RWPE1 (cell line): ENCODE data around the gene CYB5D1.
A peak's percentile ranks its signal among the peaks of the same experiment; 100 is the strongest.

ENCODE experiments used
- CTCF ChIA-PET: fragments of 350-600 bp; sonication (Branson Sonifier 250); formaldehyde crosslinking; extraction: SDS; loops from one replicate; lab custom pipeline; 2021; lab: Yijun Ruan, JAX
- POLR2A ChIA-PET: fragments of 400-600 bp; formaldehyde crosslinking; extraction: SDS; loops from one replicate; lab custom pipeline; 2020; ENCODE audit warnings: antibody characterized with exemption; ENCODE audit not compliant: low non-redundant PET; lab: Yijun Ruan, JAX
- DNase-seq: peaks from one replicate; pipeline ENCODE4 v3.0.0; 2012; ENCODE audit warnings: low spot score
- H3K27ac ChIP-seq: fragments of 450-650 bp; 2 replicates; pipeline ENCODE4 v1.5.1; 2017
- CTCF ChIP-seq: fragments of 450-650 bp; conservative IDR thresholded peaks from 2 replicates; pipeline ENCODE4 v1.5.1; 2017; ENCODE audit warnings: low read depth, mild to moderate bottlenecking

CYB5D1 gene

GRCh38 chr17:7843536-7844291 lies 14.1 kb upstream of the CYB5D1 start:
- peak overlapping the region; percentile 94 for H3K27ac ChIP-seq
- CTCF ChIA-PET = interaction anchor here (0.5 to 1.2 kb wide), 4 partner anchors 10 to 214 kb away, joined by 3 to 5 read pairs (median 4); partner anchors contain the start of gene TP53
- TF ChIP-seq CTCF = no peak
- POLR2A ChIA-PET = interaction anchor here (1.2 to 1.9 kb wide), 3 partner anchors 7 to 13 kb away, joined by 3 to 6 read pairs (median 5); partner anchors contain the start of genes KDM6B and NAA38
- peak; percentile 88 for DNase-seq

- POLR2A ChIA-PET = interaction anchor here (0.8 to 1.9 kb wide), 3 partner anchors 10 to 20 kb away, joined by 3 to 6 read pairs (median 4); partner anchors contain the start of genes KDM6B and NAA38
- CTCF ChIA-PET = interaction anchor here (1.3 kb wide), 1 partner anchor 9 kb away, joined by 10 read pairs; no protein-coding TSS in a partner anchor
- no peak for TF ChIP-seq CTCF
- H3K27ac ChIP-seq = peak overlapping the region; percentile 94
- peak; percentile 92 for DNase-seq
Observed at GRCh38 chr17:7844292-7845154, 13.3 kb upstream of the CYB5D1 start.

- DNase-seq = no peak
- CTCF ChIA-PET = interaction anchor here (0.6 to 1.3 kb wide), 2 partner anchors 10 to 38 kb away, joined by 3 to 10 read pairs; no protein-coding TSS in a partner anchor
- peak overlapping the region; percentile 94 for H3K27ac ChIP-seq
- POLR2A ChIA-PET = interaction anchor here (1.9 kb wide), 1 partner anchor 11 kb away, joined by 6 read pairs; the partner anchor contains the start of gene KDM6B
- no peak for TF ChIP-seq CTCF
Observed at GRCh38 chr17:7845359-7846062, 12.3 kb upstream of the CYB5D1 start.

- DNase-seq = no peak
- ChIA-PET POLR2A (no interaction called here), CTCF (interaction anchor here (0.6 kb wide), 1 partner anchor 38 kb away, joined by 3 read pairs; no protein-coding TSS in a partner anchor)
- TF ChIP-seq CTCF = no peak
- H3K27ac ChIP-seq = peak overlapping the region; percentile 94
Observed at GRCh38 chr17:7846063-7846735, 11.6 kb upstream of the CYB5D1 start.

- ChIA-PET POLR2A (no interaction called here), CTCF (no interaction called here)
- TF ChIP-seq CTCF = no peak
Observed at GRCh38 chr17:7846765-7847661, 10.8 kb upstream of the CYB5D1 start.

More at GRCh38 chr17:7846765-7847661, 10.8 kb upstream of the CYB5D1 start:
- no peak for DNase-seq
- peak overlapping the region; percentile 94 for H3K27ac ChIP-seq
